HepG2 (cell line): Measurements from ENCODE around the gene ATRNL1.

Experiments used
- MBD4 ChIP-seq: IDR thresholded peaks from 2 replicates; pipeline ENCODE4 v1.6.1; 2012; ENCODE audit warnings: low read length, inconsistent platforms, borderline replicate concordance
- PRMT3 ChIP-seq: sonication (generic); formaldehyde crosslinking; IDR thresholded peaks from 2 replicates; pipeline ENCODE4 v1.8.1; 2022; ENCODE audit warnings: low read depth, mild to moderate bottlenecking, moderate library complexity, missing genetic modification reagents, borderline replicate concordance
- TAF1 ChIP-seq: sonication (generic); formaldehyde crosslinking; IDR thresholded peaks from 2 replicates; pipeline ENCODE4 v1.4.0; 2020; ENCODE audit warnings: missing genetic modification reagents
- ZNF282 ChIP-seq: fragments of 450-650 bp; IDR thresholded peaks from 2 replicates; pipeline ENCODE4 v1.6.1; 2018; ENCODE audit not compliant: partially characterized antibody
- TF ChIP-seq, protein P1 (sequence below): IDR thresholded peaks from 2 replicates; pipeline ENCODE4 v1.6.1; 2016; ENCODE audit warnings: low read depth
- TF ChIP-seq, protein P2 (sequence below): sonication (generic); formaldehyde crosslinking; IDR thresholded peaks from 2 replicates; pipeline ENCODE4 v1.4.0; 2020; ENCODE audit warnings: missing genetic modification reagents

DNA sequence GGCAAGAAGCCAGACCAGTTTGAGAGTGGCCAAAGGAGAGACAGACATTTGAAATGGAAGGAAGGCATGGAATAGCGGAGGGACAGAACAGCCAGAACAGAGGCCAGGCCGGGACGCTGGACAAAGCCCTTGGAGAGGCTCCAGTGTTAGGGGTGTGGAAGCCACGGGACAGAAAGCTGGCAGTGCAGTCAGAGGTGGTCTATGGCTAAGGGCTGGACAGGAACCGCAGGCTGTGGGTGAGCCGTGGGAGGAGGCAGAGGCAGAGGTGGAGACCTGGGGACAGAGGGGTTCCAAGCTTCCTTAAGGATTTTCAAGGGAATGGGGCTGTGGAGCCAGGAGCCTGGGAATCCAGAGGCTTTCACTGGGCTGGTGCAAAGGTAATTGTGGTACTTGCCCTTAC lies 878.8 kb downstream of the ATRNL1 start:
- no peak for TF ChIP-seq MBD4
- TF ChIP-seq, protein P1, sequence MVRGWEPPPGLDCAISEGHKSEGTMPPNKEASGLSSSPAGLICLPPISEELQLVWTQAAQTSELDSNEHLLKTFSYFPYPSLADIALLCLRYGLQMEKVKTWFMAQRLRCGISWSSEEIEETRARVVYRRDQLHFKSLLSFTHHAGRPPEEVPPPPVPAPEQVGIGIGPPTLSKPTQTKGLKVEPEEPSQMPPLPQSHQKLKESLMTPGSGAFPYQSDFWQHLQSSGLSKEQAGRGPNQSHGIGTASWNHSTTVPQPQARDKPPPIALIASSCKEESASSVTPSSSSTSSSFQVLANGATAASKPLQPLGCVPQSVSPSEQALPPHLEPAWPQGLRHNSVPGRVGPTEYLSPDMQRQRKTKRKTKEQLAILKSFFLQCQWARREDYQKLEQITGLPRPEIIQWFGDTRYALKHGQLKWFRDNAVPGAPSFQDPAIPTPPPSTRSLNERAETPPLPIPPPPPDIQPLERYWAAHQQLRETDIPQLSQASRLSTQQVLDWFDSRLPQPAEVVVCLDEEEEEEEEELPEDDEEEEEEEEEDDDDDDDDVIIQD, result no peak
- TF ChIP-seq, protein P2, sequence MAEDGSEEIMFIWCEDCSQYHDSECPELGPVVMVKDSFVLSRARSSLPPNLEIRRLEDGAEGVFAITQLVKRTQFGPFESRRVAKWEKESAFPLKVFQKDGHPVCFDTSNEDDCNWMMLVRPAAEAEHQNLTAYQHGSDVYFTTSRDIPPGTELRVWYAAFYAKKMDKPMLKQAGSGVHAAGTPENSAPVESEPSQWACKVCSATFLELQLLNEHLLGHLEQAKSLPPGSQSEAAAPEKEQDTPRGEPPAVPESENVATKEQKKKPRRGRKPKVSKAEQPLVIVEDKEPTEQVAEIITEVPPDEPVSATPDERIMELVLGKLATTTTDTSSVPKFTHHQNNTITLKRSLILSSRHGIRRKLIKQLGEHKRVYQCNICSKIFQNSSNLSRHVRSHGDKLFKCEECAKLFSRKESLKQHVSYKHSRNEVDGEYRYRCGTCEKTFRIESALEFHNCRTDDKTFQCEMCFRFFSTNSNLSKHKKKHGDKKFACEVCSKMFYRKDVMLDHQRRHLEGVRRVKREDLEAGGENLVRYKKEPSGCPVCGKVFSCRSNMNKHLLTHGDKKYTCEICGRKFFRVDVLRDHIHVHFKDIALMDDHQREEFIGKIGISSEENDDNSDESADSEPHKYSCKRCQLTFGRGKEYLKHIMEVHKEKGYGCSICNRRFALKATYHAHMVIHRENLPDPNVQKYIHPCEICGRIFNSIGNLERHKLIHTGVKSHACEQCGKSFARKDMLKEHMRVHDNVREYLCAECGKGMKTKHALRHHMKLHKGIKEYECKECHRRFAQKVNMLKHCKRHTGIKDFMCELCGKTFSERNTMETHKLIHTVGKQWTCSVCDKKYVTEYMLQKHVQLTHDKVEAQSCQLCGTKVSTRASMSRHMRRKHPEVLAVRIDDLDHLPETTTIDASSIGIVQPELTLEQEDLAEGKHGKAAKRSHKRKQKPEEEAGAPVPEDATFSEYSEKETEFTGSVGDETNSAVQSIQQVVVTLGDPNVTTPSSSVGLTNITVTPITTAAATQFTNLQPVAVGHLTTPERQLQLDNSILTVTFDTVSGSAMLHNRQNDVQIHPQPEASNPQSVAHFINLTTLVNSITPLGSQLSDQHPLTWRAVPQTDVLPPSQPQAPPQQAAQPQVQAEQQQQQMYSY (CRISPR knock-in tag), result no peak
- no peak for TF ChIP-seq ZNF282
- no peak for TF ChIP-seq PRMT3 (CRISPR knock-in tag)
- TF ChIP-seq TAF1 (CRISPR knock-in tag), result no peak
